ENCODE results near the gene MLANA.

The MLANA gene, protein sequence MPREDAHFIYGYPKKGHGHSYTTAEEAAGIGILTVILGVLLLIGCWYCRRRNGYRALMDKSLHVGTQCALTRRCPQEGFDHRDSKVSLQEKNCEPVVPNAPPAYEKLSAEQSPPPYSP

DNA sequence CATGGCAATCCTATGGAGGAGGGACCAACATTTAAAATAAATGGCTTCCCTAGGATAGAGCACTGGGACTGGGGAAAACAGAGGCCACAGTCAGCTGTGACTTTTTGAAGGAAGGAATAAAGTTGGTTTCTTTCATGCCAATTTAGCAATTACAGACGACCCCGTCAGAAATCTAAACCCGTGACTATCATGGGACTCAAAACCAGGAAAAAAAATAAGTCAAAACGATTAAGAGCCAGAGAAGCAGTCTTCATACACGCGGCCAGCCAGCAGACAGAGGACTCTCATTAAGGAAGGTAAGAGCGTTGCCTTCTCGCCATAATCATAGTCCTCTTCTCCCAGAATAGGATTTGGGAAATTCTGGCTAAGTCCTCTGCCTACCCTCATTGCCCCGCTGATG lies at the start of gene MLANA:
Gene MLANA, plus strand, starts transcription at position 249 of the 400 bp plus-strand sequence. CDS start 1,586 bp downstream, outside the sequence.
- no peak for DNase-seq

DNA sequence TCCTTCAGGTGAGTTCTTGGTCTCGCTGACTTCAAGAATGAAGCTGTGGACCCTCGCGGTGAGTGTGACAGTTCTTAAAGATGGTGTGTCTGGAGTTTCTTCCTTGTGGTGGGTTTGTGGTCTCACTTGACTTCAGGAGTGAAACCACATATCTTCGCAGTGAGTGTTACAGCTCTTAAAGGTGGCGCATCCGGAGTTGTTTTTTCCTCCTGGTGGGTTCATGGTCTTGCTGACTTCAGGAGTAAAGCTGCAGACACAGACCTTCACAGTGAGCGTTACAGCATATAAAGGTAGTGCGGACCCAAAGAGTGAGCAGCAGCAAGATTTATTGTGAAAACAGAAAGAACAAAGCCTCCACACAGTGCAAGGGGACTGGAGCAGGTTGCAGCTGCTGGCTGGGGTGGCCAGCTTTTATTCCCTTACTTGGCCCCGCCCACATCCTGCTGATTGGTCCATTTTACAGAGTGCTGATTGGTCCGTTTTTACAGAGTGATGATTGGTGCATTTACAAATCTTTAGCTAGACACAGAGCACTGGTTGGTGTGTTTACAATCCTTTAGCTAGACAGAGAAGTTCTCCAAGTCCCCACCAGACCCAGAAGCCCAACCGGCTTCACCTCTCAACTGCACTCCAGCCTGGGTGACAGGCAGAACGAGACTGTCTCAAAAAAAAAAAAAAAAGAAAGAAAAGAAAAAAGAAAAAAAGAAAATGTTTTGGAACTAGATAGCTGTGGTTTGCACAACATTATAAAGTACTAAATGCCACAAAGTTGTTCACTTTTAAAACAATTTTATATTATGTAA lies 48.7 kb upstream of the MLANA start:
- no peak for DNase-seq

DNA sequence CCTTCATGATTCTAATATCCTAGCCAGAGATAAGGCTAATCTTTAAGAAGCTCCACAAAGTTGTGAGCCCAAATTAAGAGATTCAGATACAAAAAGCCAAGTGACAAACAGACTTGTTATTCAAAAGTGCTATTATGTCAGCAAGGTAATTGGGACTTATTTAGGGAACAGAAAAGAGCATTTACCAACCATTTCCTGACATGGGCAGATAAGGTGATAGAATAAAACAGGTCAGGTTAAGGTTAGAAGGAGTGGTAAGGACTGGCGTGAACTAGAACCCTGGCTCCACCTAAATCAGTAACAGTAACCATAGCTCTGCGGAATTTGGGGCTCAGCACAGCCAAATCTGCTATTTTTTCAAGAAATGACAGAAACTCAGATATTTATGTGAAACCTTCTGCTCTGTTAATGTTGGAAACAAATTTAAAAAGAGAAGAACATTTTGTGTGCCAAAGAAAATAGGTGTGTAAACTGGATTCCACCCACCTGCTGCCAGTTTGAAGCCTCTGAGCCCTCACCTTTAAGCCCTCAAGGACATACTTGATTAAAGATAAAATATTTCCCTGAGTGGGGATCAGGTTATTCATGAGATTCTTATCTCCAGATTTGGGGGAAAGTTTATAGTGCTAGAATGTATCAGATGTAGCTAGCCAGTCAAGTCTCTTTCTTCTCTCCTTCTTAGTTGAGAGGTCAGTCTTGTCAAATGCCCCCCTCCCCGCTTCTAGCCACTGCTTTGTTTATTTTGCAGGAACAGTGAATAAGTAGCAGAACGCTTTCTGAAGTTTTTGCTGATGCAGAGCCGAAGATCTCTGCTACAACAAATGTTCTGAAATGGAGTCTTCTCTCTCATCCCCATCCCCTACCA lies 47.5 kb upstream of the MLANA start:
- DNase-seq, result no peak

DNA sequence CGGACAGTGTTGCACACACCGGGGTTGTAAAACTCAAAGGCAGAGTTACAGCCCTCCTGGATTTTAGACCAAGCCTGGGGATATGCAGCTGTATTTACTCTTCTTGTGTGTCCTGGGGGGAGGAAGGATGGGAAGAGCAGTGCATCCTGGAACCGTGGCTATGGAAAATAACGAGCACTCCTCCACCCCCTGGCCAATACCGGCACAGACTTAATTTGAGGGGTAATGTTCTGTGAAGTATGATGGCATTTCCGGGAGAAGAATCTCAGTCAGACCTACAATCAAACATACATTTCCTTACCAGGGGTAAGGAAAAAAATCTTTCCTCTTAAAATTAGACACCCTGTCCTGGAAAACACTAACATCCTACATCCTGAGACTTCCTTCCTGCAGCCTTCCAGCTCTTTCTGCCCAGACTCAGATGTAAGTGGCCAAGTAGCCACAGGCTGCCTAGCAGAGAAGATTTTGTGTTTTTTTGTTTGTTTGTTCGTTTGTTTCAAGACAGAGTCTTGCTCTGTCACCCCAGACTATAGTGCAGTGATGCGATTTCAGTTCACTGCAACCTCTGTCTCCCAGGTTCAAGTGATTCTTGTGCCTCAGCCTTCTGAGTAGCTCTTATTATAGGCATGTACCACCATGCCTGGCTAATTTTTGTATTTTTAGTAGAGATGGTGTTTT lies 46.8 kb upstream of the MLANA start:
- no peak for DNase-seq

DNA sequence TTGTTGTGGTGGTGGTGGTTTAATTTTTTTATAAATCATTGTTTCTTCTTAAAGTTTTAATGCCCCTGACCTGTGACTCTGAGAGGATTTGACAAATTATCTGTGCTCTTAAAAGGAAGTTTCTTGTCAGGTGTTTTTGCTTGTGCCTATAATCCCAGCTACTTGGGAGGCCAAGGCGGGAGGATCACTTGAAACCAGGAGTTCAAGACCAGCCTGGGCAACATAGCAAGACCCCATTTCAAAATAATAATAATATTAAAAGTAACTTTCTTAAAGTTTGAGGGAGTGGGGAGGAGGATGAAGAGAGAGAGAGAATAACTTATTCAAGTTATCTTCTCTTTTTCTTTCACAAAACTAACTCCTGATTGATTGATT lies 45.5 kb upstream of the MLANA start:
- no peak for DNase-seq

DNA sequence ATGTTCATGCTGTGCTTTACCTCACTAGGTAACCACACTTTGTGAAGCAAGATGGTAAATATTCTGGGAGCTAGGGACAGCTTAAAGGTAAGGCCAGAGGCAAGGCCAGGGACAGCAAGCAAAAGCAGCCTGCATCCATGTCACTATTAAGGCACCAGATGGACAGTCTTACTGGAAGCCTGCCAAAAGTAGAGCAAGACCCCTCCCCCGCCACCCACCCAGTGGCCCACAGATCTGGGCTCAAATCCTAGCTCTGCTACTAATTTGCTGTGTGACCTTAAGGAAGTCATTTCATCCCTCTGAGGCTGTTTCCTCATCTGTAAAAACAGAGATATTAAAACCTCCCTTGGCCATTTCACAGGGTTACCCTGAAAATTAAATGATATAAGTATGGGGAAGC lies 44.6 kb upstream of the MLANA start:
- DNase-seq, result no peak

DNA sequence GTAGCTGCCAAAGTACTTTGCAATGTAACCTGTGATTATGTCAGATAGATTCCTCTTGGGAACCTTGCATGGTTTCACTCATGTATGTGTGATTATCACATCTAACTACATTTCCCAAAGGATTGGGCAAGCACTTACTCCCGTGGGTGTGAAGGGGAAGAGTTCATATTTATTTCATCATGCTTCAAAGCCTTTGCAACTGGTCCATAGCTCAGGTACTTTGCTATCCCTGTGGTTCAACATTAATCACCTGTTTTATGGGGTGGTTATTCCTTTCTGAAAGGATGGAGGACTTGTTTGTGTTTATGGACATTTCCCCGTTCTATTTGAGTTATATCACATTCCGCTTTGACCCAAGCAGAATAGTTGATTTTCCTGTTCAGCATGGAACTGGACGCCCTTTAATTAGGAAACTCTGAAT lies 44.2 kb upstream of the MLANA start:
- no peak for DNase-seq

DNA sequence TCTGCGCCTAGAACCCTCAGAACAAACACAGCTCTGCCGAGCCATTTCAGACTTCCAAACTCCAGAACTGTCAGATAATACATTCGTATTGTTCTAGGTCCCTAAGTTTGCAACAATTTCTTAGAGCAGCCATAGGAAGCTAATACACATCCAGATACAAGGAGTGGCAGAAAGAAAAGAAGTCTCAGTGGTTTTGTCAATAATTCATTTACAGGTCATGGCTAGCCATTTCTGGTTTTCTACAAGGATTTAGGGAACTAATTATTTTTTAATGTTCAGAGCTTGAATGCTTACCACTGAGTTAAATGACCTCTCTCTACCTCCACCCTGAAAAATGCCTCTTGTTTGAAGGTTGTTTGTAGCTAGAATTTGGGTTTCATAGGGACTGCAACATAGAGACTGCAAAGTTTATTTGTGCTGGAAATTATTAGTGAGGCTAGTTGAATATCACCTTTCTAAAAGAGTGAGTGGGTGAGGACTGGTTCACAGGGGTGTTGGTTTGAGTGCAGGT lies 42.3 kb upstream of the MLANA start:
- DNase-seq, result no peak

DNA sequence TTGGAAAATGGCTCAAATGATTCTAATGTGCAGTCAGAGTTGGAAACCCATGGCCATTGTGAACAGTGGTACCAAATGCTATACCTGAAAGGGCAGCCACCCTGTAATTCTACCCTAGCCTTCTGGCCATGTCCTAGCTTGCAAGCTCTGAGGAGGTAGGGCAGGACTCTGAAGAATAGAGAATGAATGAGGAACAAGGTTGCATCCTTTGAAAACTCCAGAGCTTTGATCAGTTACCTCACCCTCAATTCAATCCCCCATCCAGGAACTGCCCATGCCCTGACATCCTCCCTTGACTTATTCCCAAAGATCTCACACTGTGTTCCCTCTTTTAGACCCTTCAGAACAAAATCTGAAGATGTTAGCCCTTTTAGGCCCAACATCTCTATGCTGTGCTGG lies 40.0 kb upstream of the MLANA start:
- DNase-seq, result no peak

DNA sequence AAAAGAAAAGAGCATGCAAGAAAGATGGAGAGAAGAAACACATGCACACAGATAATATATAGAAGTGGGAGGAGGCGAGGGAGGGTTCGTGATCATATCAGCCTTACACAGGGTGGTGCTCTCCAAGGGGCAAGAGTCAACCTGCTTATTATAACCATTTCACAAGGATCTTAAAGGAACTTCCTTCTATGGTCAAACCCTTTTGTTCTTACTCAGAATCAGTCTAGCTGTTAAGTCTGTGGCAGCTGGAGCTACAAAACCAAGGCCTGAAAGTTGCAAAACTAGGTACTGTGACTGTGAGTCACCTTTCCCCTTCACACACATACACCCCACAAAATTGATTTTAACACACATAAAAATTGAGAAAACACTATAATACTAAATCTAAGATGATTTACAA lies 39.2 kb upstream of the MLANA start:
- DNase-seq, result no peak

DNA sequence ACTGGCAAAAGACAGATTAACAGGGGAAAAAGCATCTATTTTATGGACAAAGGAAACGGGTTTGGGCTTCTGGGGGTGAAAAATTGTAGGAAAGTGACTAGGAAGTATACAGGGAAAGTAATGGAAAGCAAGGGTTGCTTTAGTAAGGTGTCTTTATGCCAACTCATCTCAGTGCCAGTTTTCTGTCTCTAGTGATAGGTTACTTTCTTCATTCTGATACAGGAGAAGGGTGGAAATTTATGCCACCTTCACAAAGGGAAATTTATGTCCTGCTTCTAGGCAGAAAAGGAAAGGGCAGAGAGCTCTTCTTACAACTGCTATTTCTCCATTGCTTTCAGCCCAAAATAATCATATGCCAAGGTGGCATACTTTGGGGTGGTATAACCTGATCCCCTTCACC lies 37.7 kb upstream of the MLANA start:
- no peak for DNase-seq

DNA sequence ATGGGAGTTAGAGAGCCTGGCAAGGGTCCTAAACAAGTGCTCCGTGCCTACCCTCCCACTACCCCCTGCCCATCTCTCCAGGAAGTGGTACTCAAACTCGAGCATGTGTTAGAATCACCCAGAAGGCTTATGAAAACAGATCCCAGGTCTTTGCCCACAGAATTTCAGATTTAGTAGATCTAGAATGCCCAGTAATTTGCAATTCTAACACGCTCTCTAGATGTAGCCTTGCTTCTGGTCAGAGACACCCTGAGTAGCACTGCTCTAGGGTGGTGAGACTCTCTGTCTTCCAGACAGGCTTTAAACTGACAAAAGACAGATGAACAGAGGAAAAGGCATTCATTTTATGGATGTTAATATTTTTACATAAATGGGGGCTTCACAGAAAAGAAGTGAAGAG lies 37.1 kb upstream of the MLANA start:
- no peak for DNase-seq

DNA sequence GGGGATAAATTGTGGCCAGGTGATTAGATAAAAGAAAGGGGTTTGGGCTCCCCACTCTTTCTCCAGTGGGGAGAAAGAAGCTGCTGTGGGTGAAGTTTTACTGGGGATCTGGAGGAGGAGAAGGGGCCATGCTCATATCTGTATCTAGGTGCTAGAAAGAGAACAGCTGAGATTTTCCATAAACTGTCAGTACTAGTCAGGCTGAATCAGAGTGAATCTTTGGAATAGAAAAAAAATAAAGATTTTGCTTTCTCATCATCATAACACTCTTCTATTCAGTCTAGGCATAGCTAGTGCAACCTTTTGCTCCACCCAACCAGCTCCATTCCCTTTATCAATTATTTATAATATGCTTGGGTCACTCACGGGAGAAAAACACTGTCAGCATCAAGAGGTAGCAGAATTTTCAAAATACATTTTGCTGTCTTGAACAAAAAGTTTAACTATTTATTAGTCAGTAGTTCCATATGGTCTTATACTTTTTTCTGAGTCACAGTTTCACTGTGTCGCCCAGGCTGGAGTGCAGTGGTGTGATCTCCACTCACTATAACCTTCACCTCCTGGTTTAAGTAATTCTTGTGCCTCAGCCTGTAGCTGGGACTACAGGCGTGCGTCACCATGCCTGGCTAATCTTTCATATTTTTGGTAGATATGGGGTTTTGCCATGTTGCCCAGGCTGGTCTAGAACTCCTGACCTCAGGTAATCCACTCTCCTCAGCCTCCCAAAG lies 36.5 kb upstream of the MLANA start:
- DNase-seq, result no peak

DNA sequence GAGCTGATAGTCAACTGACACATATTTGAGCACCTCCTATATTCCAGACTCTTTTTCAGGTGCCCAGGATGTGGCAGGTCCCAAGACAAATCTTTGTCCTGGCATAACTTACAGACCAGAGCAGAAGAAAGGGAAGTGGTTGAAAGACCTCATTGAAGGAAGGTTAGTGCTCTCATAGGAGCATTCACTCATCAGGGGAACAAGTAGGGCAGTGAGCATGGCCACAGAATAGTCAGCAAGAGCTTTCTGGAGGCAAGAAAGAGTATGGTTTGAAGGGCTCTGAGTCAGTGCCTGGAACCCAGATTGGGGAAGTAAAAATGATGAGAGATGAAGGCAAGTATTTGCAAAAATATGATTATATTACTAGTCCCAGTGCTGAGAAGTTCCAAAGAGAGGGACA lies 32.8 kb upstream of the MLANA start:
- DNase-seq, result no peak

DNA sequence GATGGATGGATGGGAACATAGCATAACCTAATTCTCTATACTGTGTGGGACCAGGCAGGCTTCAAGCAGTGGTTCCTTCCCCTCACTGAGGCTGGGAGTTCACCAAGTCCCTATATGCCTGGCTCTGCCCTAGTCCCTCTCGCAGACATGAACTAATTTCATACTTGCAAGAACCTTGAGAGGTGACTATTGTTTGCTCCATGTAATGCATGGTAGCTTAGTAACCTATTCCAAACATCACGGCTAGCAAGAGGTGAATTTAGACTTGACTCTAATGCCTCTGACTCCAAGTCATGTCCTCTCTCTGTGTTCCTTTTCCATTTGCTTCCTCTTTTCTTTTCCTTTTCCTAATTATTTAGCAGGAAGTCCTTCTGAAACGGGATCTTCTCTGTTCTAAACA lies 31.9 kb upstream of the MLANA start:
- no peak for DNase-seq

DNA sequence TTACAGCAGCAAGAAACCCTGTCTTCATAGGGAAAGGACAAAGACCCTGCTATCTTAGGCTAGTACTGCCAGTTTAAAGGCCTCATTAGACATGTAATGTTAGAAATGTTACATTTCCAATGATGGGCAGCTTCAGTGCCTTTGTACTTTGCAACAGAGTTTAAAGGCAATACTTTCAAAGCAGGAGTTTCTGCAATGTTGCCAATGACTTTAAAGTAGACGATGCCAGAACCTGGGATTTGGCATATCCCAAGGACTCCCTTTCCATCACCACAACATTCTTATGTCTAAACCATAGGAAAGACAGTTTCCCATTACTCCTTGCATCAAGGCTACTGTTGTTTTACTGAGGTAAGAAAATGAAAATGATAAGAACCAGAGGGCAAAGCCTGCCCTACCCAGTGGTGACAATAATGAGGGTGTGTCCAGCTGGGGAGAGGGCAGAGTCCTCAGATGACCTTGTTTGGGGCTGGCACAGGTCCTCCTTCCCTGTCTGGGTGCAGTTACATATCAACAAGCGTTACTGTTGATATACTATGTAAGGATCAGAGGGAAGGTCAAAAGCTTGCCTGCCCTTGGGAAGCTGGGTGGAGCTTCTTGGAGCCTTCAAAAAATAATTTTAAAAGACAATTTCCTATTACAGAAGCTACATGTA lies 27.5 kb upstream of the MLANA start:
- no peak for DNase-seq

DNA sequence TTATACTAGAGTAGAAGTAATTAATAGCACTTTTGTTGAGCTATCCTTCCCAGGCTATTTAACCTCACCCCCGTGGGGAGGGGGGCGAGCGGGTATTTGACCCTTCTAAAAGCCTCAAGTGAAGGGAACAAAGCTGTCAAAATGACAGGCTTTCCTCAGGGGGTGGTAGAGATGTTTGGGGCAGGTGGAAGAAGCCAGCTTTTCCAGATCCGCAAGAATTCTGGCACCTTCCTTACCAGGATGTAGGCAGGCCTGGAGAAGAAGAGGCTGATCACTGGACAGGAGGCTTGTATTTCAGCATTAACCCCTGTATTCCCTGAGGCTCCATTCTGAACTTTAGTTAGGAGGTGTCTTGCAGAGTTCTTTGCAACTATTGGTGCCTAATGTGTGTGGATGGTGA lies 26.2 kb upstream of the MLANA start:
- no peak for DNase-seq

DNA sequence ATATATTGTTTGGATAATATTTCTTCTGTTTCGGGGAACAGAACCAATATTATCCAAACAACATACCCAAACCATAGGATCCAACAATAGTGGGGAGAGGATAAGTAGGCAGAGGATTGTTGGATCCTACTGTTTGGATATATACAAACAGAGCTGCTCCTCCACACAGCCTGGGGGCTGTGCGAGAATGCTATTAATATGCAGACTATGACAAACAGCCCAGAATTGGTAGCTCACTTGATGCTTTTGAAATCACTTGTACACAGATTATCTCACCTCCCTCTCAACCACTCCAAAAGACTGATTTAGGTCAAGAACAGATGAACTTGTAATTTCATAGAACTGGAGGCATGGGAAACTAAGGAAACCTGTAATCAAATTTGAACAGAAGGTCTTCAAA lies 24.4 kb upstream of the MLANA start:
- no peak for DNase-seq

DNA sequence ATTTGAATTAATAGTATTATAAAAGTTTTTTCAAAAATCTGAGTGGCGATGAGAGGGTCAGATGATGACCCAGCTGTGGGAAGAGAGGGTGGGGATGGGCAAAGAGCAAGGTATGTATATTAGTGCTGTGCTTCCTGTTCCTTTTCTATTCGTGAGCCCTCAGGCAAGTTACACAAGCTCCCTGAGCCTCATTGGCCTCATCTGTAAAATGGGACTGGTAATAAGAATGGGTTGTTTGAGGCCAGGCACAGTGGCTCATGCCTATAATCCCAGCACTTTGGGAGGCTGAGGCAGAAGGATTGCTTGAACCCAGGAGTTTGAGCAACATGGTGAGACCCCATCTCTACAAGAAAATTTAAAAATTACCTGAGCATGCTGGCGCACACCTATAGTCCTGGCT lies 24.0 kb upstream of the MLANA start:
- DNase-seq, result no peak

DNA sequence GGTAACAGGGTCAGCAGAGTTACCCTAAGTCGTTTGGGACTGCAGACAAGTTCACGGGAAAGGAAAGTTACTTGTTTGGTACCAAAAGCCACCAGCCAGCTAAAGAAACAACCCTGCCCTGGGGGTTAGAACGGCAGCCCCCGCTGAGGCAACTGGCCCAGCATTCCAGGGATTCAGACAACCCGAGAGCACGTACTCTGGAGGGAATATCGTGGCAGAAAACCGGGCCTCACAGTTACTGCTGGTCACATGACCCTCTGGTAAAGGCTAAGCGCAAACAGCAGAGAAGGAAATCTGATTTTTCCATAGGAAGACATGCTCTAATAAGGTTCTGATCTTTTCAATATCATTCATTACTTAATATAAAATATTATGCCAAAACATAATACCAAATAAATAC lies 22.5 kb upstream of the MLANA start:
- no peak for DNase-seq

DNA sequence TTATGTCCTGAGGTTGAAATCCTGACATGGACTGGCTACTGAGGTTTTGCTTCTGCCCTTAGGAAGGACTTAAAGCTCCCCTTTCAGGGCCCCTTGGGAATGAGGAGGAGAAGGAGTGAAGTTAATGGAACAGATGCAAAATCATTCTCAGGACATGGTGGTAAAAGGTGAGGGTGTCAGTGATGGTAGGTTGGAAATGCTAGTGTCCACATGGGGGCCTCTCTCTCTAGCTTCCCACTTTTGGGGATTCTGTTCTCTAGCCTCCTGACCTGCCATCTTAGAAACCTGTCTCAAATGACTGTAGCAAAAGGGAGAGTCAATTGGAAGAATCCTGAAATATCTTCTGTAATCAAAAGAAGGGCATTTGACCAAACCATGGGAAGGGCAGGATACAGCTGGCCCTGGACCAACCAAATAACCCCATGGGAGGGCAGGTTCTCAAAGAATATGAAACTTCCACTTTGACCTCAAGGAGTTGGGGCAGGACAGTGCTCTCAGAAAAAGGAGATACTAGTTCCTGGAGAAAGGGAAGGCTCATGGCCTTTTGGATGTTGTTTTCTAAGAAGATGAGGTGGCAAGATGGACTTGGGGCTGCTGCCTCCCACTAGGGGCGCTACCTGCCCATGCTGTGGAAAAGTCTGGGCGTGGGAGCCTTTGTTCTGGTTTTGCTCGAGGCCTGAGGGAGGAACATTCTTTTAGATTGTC lies 21.2 kb upstream of the MLANA start:
- DNase-seq, result no peak

DNA sequence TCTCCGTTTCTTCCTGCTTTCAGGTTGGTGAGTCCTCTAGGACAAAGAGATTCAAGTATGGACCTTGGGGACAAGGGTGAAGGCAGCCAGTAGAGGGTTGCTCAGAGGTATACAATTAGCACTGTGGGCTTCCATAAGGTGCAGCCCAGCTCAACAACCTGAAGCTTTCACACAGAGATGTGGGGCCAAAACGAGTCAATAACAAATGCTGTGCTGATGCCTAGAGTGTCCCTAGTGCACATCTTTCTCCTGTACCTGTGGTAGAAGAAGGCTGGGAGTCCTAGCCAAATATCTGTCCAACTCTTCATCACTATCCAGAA lies 20.7 kb upstream of the MLANA start:
- no peak for DNase-seq

Data from NCI-H1436 treated with DMSO at 0.1 percent for 48 hours (cell line).